Embryonic facial prominence (tissue), 1 donor: ENCODE data around the gene TNFAIP3.

Source experiments
- DNase-seq: peaks from one replicate; pipeline ENCODE4 v3.0.0-alpha.2; 2016; ENCODE audit errors: extremely low spot score

Gene TNFAIP3

GRCh38 chr6:137923866-137924653 lies 57.0 kb downstream of the TNFAIP3 start:
- no peak for DNase-seq

- no peak for DNase-seq
These were observed 58.2 kb downstream of the TNFAIP3 start for GRCh38 chr6:137925141-137925698.

GRCh38 chr6:137926207-137926731 lies 59.2 kb downstream of the TNFAIP3 start:
- DNase-seq = no peak

GRCh38 chr6:137926985-137927384 lies 59.9 kb downstream of the TNFAIP3 start:
- no peak for DNase-seq

- no peak for DNase-seq
These were observed 60.7 kb downstream of the TNFAIP3 start for GRCh38 chr6:137927777-137928218.

GRCh38 chr6:137928286-137928685 lies 61.2 kb downstream of the TNFAIP3 start:
- DNase-seq = no peak

GRCh38 chr6:137931849-137932465 lies 64.9 kb downstream of the TNFAIP3 start:
- DNase-seq = no peak
